CD4-positive, alpha-beta T cell (primary cell): ENCODE data around the gene SCAMP3. TPM values are rescaled to one million over a fixed set of nuclear protein-coding genes. Genes with fewer than 3 reads are reported as not detected.

Source experiments
- ATAC-seq: fragments of 200-7000 bp; cut with Tn5 transposase; one replicate; pipeline ENCODE4 v1.10.0; 2022; ENCODE audit warnings: mild to moderate bottlenecking; ENCODE audit not compliant: poor library complexity
- CTCF ChIA-PET: fragments of 350-600 bp; sonication (Branson Sonifier 250); formaldehyde crosslinking; loops from one replicate; lab custom pipeline; 2021; ENCODE audit warnings: antibody characterized with exemption, inconsistent platforms; lab: Charles Lee
- POLR2A ChIA-PET: fragments of 350-600 bp; sonication (Branson Sonifier 250); formaldehyde crosslinking; loops from one replicate; lab custom pipeline; 2021; ENCODE audit warnings: antibody characterized with exemption, inconsistent platforms; lab: Charles Lee
- DNase-seq, 14 experiments: peaks; one replicate each; pipeline ENCODE4 v3.0.0-alpha.2; 2013 to 2020; ENCODE audit warnings: mixed read lengths in 2 of 14
- H3K27ac ChIP-seq, 2 donors: one replicate each; pipeline versions ENCODE4 v1.5.1 to v1.7.0; 2013; ENCODE audit warnings: low read length in 2 of 2, low read depth in 1 of 2, mild to moderate bottlenecking in 1 of 2
- H3K27me3 ChIP-seq, 2 experiments: 1 replicate in 1 of 2; 2 replicates in 1 of 2; pipeline versions ENCODE4 v1.6.1 to v1.7.0; 2013; ENCODE audit warnings: low read length in 2 of 2, control low read depth in 1 of 2, mild to moderate bottlenecking in 1 of 2, moderate library complexity in 1 of 2; ENCODE audit not compliant: insufficient read depth in 2 of 2, control insufficient read depth in 1 of 2
- H3K36me3 ChIP-seq: one replicate; pipeline ENCODE4 v1.6.1; 2013; ENCODE audit warnings: low read length, control low read depth; ENCODE audit not compliant: insufficient read depth
- H3K4me1 ChIP-seq: one replicate; pipeline ENCODE4 v1.6.1; 2013; ENCODE audit warnings: low read length, control low read depth; ENCODE audit not compliant: insufficient read depth
- H3K4me3 ChIP-seq: one replicate; pipeline ENCODE4 v1.5.1; 2013; ENCODE audit warnings: mild to moderate bottlenecking, low read length, moderate library complexity
- H3K9me3 ChIP-seq, 2 experiments: 1 replicate in 1 of 2; 2 replicates in 1 of 2; pipeline versions ENCODE4 v1.6.1 to v1.7.0; 2013; ENCODE audit warnings: low read length in 2 of 2, mild to moderate bottlenecking in 2 of 2, control low read depth in 1 of 2, moderate library complexity in 1 of 2; ENCODE audit not compliant: control insufficient read depth in 1 of 2, insufficient read depth in 1 of 2
- H3K27ac Mint-ChIP-seq: one replicate; pipeline ENCODE4 v1.8.0; 2020; ENCODE audit warnings: mixed read lengths
- H3K27me3 Mint-ChIP-seq: one replicate; pipeline ENCODE4 v1.8.0; 2021; ENCODE audit warnings: mixed read lengths
- H3K36me3 Mint-ChIP-seq: one replicate; pipeline ENCODE4 v1.8.0; 2021; ENCODE audit warnings: low read depth, mixed read lengths
- H3K4me1 Mint-ChIP-seq: one replicate; pipeline ENCODE4 v1.8.0; 2021; ENCODE audit warnings: low read depth, mixed read lengths
- H3K4me3 Mint-ChIP-seq: one replicate; pipeline ENCODE4 v1.8.0; 2020; ENCODE audit warnings: mild to moderate bottlenecking, mixed read lengths
- H3K9me3 Mint-ChIP-seq: one replicate; pipeline ENCODE4 v1.8.0; 2020; ENCODE audit warnings: mixed read lengths
- intact Hi-C, 2 experiments: fragments of 100-400 bp; cut with DNase I in 1 of 2; cut with micrococcal nuclease in 1 of 2; formaldehyde crosslinking; loops; one replicate each; pipeline versions ENCODE4 v1.15.1 to v1.9.0; 2023 to 2025; cut with DNase I, micrococcal nuclease
- total RNA-seq, 174 experiments: library from RNA in 2 of 174; stranded (reverse) in 2 of 174; gene quantifications; one replicate each; pipeline ENCODE4 v1.2.3 and lab custom pipeline; 2021 to 2026
- TF ChIP-seq, protein P1 (sequence below): fragments of 200-600 bp; IDR thresholded peaks from one replicate; pipeline ENCODE4 v1.8.0; 2022; ENCODE audit warnings: antibody characterized with exemption, mild to moderate bottlenecking

Gene SCAMP3
- total RNA-seq, 2 experiments from 2014 or later: 54.8 to 55.6 TPM

DNA sequence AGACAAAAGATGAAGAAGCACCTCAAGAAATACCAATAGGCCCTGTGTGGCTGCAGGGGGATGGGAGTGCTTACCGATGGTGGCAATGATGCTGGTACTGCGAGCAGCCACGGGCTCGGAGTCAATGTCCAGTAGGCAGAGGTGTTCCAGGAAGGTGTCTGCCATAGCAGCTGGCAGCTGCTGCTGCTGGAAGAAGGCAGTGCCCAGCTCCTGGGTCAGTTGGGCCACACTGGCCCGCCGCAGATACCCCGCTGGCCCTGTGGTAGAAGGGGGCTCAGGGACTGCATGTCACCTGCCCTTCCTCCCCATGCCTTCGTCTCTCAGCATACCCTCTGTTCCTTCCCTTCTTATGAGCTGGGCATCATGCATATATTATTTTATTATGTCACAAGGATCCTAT lies 37.9 kb upstream of the SCAMP3 start:
- Mint-ChIP-seq H3K27ac (no peak overlapping the region), H3K27me3 (peaks cover 26% of the 10 kb centered on the region), H3K36me3 (no peaks in the 10 kb centered on the region), H3K4me1 (no peaks in the 10 kb centered on the region), H3K4me3 (no peak overlapping the region), H3K9me3 (no peaks in the 10 kb centered on the region)
- CTCF ChIA-PET: no interaction called here
- H3K36me3 ChIP-seq: no peaks in the 10 kb centered on the region
- no peak overlapping the region for H3K27ac ChIP-seq
- TF ChIP-seq, protein P1, sequence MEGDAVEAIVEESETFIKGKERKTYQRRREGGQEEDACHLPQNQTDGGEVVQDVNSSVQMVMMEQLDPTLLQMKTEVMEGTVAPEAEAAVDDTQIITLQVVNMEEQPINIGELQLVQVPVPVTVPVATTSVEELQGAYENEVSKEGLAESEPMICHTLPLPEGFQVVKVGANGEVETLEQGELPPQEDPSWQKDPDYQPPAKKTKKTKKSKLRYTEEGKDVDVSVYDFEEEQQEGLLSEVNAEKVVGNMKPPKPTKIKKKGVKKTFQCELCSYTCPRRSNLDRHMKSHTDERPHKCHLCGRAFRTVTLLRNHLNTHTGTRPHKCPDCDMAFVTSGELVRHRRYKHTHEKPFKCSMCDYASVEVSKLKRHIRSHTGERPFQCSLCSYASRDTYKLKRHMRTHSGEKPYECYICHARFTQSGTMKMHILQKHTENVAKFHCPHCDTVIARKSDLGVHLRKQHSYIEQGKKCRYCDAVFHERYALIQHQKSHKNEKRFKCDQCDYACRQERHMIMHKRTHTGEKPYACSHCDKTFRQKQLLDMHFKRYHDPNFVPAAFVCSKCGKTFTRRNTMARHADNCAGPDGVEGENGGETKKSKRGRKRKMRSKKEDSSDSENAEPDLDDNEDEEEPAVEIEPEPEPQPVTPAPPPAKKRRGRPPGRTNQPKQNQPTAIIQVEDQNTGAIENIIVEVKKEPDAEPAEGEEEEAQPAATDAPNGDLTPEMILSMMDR: no peak
- no peak for ATAC-seq
- H3K27me3 ChIP-seq: peaks cover 13 to 18% of the 10 kb centered on the region in 2 experiments
- no peak for DNase-seq
- H3K4me1 ChIP-seq: peaks cover 7% of the 10 kb centered on the region
- peaks cover 0 to 10% of the 10 kb centered on the region in 2 experiments for H3K9me3 ChIP-seq
- no peak overlapping the region for H3K4me3 ChIP-seq
- POLR2A ChIA-PET: no interaction called here
- intact Hi-C loops: no loop called here

DNA sequence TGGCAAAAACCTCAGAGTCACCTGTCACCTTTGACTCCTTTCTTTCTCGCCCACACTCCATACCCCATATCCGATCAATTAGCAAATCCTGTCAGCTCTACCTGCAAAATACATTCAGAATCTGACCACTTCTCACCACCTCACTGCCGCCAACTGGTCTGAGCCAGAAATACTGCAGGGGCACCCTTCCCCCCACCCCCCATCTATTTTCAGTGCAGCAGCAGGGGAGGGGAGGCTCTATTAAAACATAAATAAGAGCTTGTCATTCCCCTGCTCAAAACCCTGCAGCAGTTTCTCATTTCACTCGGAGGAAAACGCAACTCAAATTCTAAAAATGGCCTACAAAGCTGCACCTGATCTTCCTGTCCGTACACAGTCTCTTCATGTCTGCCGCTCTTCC lies 35.2 kb upstream of the SCAMP3 start:
- ChIA-PET CTCF (interaction anchor here (1.8 kb wide), 1 partner anchor 10 kb away, joined by 4 read pairs; no protein-coding TSS in a partner anchor), POLR2A (interaction anchor here (0.7 kb wide), 1 partner anchor 1203 kb away, joined by 3 read pairs; no protein-coding TSS in a partner anchor)
- Mint-ChIP-seq H3K4me1 (no peaks in the 10 kb centered on the region), H3K27me3 (peaks cover 35% of the 10 kb centered on the region), H3K36me3 (no peaks in the 10 kb centered on the region), H3K9me3 (no peaks in the 10 kb centered on the region), H3K4me3 (no peak overlapping the region), H3K27ac (no peak overlapping the region)
- no peak for DNase-seq
- TF ChIP-seq, protein P1: no peak
- intact Hi-C loops: no loop called here
- Histone ChIP-seq H3K27ac (no peak overlapping the region), H3K4me3 (no peak overlapping the region), H3K9me3 (peaks cover 0 to 18% of the 10 kb centered on the region in 2 experiments), H3K36me3 (no peaks in the 10 kb centered on the region), H3K27me3 (peaks cover 25 to 28% of the 10 kb centered on the region in 2 experiments), H3K4me1 (peaks cover 13% of the 10 kb centered on the region)
- no peak for ATAC-seq

DNA sequence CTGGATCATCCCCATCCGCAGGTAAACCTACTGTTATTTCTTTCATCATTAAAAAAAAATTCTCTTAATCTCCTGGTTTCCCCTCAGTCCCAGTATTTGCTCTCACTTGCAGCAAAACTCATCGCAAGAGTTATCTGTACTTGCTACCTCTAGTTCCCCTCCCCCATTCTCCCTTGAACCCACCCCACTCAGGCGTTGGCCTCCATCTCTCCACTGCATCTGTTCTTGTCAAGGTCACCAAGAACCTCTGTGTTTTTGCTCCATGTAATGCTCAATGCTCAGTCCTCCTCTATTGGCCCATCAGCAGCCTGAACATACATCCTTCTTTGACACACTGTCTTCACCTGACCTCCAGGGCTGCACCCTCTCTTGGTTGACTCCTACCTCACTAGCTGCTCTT lies 34.5 kb upstream of the SCAMP3 start:
- intact Hi-C loops: no loop called here
- Histone ChIP-seq H3K27me3 (peaks cover 25 to 28% of the 10 kb centered on the region in 2 experiments), H3K27ac (no peak overlapping the region), H3K9me3 (peaks cover 0 to 18% of the 10 kb centered on the region in 2 experiments), H3K4me1 (peaks cover 13% of the 10 kb centered on the region), H3K4me3 (no peak overlapping the region), H3K36me3 (no peaks in the 10 kb centered on the region)
- Mint-ChIP-seq H3K9me3 (no peaks in the 10 kb centered on the region), H3K27me3 (peaks cover 35% of the 10 kb centered on the region), H3K4me1 (no peaks in the 10 kb centered on the region), H3K36me3 (no peaks in the 10 kb centered on the region), H3K27ac (no peak overlapping the region), H3K4me3 (no peak overlapping the region)
- DNase-seq (no peak), ATAC-seq (no peak)
- POLR2A ChIA-PET: no interaction called here
- CTCF ChIA-PET: no interaction called here
- TF ChIP-seq, protein P1: no peak
